Measurements from ENCODE around the gene HDAC9.

- TF ChIP-seq POLR2AphosphoS5 (IDR thresholded peaks at IDR 0.05; ENCODE audit: low read depth, low read length) = no peak
- TF ChIP-seq REST (IDR thresholded peaks at IDR 0.05; ENCODE audit: insufficient read depth in 1 of 2, low read depth in 2 of 2, low read length in 2 of 2) = no peak
- TF ChIP-seq SIN3A (IDR thresholded peaks at IDR 0.05; ENCODE audit: borderline replicate concordance, insufficient read depth, low read length) = no peak
These were observed 1.5 kb downstream of the HDAC9 start for GRCh38 chr7:18497082-18497481.

Data from PFSK-1 (cell line).